OCI-M2 (cell line): ENCODE data around the gene BPIFB1.

Source experiments
- DNase-seq: peaks from one replicate; lab custom pipeline; 2025; ENCODE audit not compliant: unreplicated experiment; lab: John Stamatoyannopoulos, UW

Gene BPIFB1

DNA sequence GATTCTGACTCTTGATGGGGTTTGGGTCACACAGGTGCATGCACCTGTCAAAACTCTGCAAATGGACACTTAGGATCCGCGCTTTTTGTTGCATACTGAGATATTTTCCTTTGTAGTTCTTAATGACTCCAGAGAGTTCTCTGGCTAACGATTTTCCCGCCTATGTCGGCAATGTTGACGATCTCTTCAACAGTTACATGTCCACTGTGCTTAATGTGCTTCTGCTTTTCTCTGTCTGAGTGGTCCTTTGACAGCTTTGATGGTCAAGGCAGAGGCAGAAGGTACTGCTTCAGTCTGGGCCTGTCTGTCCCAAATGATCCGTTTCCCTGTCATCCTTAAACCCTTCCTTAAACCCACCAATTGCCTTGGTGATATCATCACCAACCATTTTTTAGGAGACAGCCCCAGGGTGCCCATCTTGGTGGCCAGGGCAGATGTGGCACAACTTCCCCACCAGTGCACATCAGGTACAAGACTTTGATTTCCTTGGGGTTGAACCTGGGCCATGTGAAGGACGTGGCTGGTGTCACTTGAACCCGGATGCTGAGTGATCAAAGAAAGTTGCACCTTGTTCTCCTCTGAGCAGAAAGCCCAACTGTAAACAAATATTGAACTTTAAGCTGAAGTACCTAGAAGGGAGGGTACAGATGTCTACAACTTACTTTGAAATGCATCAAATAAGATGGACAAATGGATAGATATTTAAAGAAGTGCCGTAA is 10.7 kb upstream of the BPIFB1 start:
- no peak for DNase-seq

DNA sequence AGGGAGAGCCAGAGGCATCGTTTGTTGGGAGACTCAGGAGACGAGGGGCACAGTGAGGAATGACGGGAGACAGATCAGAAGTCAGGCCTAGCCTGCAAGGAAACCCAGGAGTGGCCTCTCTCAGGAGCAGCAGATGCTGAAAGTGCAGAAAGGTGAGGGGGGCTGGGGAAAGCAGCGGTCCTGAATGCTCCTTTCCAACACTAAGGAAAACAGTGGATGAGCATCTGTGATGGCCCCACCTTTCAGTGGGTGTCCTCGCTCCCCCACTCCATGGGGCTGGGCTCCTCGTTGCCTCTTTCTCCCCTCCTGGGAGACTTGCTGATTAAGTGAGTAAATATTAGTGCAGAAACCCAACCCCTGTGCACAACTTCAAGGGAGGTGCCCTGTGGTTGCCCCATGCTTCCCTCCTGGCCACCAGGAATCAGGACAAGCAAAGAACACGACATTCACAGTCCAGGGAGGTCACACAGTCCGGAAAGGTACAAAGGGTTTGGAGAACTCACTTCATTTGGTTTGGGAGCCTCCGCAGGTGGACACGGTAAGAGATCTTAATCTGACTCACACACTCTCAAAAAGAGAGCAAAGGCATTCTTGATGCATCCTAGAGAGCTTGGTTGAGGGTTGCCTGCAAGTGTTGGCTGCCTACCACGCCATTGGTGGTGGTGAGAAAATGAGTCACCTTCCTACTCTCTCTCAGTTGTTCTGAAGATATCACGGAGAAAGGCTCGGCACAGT is 9.7 kb upstream of the BPIFB1 start:
- DNase-seq = no peak

DNA sequence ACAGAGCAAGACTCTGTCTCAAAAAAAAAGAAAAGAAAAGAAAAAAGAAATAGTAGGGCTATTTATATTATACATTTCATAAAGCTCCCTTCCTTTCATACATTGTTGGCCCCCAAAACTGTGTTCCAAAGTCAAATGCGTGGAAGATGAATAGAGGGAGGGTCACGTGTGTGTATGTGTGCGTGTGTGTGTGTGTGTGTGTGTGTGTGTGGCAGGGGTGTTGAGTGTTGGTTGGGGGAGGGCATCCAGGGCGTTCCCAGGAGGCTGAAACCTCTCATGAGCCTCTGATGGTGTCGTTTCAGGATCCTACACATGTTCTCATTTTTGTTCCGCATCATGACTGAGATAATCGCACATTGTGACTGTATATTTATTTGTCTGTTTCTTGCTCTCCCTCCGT is 7.8 kb upstream of the BPIFB1 start:
- no peak for DNase-seq

DNA sequence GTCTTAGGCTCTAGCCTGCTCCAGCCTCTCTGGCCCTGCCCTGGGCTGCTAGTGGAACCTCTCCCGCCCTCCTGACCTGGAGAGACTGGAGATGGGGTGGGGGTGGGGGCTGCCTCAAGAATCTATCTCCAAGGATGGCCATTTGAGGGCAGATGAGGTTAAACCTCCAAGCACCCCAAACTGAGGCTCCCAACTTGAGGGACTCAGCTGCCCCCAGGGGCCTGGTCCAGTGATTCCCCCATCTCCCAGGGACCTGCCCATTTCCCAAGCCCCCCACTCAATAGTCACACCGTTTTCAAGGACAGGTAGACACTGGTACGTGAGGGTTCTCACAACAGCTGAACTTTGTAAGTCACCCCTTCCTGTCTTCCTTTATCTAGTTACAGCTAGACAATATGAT is 7.1 kb upstream of the BPIFB1 start:
- no peak for DNase-seq

DNA sequence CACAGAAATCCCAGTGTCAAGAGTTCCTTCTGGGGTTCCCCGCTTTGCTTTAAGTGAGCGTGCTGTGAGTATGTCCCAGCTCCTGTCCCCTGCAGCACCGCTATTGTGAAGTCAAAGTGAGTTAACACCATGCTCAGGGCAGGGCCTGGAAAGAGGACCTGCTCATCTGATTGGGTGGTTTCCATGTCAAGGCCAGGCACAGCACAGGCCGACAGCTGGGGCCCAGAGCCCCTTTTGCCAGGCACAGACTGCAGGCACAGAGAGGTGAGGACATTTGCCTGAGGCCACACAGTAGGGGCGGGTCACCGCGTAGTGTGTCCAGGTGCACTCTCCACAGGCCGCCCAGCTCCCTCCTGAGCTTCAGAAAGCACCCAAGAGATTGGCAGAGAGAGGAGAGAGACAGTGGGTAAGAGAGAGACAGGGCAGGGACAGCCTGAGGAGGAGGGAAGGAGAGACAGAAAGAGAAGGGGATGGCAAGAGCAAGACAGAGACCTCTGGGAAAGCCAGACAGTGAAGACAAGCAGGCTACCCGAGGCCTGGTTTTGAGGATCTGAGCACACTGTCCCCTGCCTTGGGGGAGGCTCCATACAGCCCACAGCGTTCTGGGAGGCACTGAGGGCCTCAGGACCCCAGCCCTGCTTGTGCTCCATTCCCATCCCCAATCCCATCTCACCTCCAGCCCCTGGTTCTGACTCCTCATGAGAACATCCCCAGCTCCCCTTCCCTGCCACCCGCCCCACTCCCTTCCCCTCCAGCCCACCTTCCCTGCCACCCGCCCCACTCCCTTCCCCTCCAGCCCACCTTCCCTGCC is 6.5 kb upstream of the BPIFB1 start:
- no peak for DNase-seq

DNA sequence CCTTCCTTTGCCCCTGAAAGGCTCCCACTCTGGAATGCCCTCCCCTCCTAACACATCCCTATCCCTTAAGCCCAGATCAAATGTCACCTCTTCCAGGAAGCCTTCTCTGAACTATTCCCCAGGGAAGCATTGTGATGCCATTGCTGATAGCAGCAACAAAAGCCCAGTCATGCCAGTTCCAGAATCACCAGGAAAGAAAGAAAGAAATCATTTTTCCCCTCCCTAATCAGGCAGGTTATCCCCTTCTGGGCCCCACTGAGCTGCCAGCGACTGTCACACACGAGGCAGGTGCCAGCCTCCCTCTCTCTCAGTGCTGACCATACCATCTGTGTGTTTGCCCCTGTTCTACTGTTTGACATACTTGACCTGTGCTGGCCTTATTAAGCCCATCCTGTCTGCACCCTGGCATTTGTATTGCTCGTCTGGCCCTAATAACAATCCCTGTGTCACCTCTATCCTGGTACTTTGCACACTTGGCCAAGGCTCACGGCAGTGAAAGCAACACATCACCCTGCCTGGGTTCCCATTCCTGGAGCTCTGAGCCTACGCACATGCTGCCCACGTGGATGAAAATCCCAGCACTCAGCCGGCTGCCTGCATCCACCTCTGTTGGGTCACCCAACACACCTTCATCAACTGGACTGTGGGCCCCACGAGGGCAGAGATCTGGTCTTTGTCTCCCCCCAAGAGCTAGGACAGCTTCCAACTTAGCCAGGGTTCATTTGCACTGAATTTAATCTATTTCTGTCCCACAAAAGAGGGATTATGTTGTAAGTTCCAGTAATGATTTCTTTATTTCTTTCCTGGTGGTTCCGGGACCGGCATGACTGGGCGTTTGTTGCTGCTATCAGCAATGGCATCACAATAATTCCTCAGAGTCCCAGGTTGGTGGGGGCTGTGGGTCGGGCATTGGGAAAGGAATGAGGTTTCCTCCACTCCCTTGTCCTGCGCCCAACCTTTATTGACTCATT is 5.3 kb upstream of the BPIFB1 start:
- DNase-seq = no peak

DNA sequence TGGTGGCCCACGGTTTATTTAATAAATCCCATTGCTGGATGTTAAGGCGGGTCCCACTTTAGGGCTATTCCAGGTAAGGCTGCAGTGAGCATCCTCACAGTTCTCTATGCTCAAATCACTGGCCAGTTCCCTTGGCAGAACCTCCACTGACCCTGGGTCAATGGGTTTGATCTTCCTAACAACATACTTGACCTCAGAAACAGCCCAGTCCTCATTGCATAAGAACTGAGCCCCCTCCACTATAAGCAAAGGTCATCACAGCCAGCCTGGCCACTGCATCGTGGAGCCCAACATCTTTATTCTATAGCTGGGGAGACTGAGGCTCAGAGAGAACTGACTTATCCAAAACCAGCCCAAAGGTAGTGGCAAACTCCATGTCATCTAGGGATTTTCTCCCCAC is 4.3 kb upstream of the BPIFB1 start:
- no peak for DNase-seq

DNA sequence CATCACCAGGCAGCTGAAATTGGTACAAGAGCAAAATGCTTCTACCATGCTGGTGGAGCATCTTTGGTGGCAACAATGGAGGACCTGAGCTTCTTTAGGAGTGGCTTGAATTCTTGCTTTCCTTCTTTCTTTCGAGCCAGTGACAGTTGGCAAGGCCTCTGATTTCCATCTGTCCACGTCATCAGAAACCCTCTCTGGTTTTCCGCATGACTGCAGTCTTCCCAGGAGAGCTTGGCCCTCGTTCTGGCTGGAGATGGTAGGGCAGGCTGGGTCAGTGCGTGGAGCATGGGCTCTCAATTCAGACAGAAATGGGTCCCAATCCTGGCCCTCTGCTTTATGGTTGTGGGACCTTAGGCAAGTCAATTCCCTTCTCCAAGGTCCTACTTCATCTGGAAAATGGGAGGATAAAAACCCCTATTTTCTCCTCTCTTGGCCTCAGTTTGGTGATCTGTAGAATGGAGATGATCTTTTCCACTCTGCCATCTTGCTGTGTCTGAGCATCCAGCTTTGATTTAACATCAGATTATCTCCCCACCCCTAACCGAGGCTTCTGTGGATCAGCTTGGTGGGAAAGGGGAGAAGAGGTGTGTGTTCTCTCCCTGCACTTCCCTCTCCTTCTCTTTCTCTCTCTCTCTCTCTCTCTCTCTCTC is 3.6 kb upstream of the BPIFB1 start:
- DNase-seq = no peak

DNA sequence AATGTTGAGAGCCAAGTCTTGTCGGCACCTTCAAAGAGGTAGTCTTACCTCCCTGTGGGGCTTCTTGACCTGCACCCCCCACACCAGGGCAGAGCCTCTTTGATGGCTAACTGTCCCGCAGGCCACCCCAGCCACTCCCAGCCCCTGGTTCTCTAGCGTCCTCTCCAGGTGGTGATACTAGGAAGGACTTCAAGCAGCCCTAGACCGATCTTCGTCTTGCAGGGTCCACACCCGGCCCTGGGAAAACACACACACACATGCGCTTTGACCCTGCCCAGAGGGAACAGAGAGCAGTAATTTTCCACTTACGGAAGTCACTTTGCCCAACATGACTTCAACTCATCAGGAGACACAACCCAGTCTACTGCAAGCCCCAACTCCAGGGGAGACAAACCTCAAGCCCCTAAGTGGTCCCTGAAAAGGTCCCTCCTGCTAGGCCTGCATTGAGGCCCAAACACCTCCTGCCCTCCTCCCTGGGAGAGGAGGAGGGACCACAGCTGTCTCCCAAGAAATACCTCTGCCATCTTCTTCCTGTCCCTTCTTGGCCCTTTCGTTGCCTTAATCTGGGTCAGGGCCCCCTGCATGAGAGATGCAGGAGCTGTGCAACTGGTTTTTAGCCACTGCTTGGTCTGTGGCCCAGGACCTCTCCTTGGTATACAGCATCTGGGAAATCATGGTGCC is 2.9 kb upstream of the BPIFB1 start:
- no peak for DNase-seq

DNA sequence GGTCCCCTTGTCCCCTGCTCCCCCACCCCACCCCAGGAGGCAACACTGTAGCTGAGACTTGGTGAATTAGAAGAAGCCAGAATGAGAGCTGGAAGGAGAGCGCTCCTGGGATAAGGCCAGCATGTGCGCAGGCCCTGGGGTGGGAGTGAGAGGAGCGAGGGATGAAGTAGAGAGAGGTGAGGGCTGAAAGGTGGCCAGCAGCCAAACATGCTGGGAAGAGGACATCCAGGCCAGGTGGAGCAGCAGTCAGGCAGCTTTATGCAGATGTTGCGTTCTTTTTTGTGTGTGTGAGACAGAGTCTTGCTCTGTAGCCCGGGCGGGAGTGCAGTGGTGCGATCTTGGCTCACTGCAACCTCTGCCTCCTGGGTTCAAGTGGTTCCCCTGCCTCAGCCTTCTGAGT is 2.2 kb upstream of the BPIFB1 start:
- DNase-seq = no peak

DNA sequence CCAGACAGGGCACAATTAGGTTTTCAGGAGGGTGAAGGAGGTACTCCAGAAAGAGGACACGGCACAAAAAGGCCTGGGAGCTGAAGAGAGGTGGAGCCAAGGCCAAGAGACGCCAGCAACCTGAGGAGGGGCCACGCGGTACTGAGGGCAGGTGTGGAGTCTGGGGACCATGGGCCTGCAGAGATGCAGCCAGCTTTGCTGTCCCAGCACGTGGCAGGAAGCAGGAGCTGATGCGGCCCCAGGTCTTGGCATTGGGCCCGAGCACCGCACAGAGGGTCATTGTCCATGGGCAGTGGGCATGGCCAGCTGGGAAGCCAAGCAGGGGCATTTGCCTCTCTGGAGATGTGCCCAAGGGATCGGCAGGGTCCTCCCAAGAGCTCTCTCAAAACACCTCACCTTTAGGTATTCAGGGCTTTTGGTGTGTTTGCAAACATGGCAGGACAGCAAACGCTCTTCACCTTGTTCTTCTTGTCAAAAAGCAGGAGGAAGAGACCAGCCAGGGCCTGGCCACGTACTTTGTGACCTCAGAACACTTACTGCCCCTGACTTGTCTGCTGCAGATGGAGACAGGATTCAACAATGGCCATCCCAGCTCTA is 1.4 kb upstream of the BPIFB1 start:
- no peak for DNase-seq

DNA sequence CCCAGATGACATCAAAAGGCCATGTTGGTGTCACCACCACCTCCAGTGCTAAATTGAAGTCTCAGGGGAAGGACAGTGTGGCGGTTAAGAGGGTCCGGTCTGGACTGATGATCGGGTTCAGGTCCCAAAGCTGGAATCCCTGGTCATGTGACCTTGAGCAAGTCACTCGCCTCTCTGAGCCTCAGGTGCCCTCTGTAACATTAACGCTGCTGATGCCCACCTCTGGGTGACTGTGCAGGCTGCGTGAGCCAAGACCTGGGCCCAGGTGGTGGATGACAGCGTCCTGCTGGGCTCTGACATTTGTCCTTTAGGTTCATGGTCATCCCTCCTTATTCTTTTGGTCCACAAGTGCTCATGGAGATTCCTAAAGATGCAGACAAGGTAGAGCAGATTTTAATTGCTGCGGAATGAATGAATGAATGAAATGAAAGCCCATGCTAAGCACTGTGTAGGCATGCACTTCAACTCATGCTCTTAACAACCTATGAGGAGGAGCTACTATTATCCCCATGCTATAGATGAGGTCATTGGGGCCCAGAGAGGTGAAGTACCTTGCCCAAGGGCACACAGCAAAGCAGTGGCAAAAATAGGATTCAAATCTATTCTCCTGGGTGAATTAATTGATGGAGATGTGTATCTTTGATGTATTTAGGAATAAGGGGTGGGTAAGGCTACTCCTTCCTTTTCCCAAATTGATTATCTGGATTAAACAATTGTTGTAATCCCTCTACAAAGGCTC is 649 bp upstream of the BPIFB1 start:
- DNase-seq = no peak

DNA sequence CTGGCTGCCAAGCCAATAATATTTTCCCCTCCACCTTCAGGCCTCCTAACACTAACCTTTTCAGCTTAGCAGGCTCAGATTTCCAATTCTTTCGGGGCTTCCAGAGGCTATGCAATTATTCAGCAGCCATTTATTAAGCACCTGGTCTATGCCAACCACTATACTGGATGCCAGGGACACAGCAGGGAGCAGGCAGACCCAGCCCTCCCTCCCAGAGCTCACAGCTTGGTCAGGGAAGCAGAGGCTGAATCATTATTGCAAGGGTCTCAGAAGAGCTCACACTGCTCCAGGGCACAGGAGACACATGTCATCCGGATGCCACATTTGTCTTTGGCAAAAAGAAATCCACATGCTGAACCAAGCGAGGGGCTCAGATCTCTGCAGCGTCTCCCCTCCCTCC is 1.3 kb downstream of the BPIFB1 start:
- DNase-seq = no peak

DNA sequence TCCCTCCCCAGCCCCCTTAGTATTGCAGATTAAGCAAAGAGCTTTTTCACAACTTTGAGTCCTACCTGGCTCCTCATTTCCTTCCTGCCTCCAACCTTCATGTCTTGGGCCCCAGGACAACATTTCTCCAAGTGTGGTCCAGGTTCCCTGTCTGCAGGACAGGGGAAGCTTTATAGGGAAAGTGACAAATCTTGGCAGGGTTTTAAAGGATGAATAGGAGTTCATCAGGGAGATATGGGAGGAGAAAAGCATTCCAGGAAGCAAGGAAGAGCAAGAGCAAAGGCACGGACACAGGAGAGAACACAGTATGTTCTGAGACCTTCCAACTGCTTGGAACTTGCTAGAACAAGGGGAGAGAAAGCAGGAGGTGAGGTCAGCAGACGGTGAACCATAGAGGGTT is 1.9 kb downstream of the BPIFB1 start:
- DNase-seq = no peak

DNA sequence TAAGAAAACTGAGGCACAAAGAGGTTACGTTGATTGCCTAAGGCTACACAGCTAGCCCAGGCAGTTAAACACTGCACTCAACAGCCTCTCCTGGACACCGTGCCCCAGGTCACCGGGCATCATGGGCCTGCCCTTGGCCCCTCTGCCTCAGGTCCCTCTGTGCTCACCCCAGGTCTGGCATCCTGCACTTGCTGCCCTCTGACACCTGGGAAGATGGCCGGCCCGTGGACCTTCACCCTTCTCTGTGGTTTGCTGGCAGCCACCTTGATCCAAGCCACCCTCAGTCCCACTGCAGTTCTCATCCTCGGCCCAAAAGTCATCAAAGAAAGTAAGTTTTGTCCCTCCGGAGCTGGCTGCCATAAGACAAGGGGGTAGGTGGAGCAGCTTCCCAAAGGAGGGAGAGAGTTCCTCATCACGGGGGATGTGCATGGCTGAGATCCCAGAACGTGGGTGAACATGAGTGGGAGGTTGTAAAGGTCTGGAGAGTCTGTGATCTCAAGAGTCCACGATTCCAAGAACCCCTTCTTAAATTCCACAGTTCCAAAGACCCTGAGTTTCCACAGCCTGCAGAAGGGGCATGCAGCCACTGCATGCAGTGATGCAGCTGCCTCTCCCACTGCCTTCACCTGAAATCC is 3.0 kb downstream of the BPIFB1 start:
- no peak for DNase-seq

DNA sequence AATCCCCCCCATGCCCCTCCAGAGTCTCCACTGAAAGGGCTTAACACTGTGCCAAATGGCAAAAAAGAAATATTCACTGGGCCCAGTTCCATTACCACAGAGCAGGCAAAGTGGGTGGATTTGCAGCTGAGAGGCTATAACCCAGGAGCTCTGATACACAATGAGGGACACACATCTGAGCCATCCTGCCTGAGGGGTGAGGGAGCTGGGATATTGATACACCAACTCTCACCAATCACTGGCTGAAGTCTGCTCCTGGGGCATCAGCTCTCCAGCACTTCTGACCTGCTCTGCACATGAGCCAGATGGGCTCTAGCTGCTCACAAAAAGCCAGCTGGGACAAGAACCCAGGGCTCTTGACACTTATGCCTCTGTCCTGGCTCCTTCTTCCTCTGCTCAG is 4.9 kb downstream of the BPIFB1 start:
- DNase-seq = no peak

DNA sequence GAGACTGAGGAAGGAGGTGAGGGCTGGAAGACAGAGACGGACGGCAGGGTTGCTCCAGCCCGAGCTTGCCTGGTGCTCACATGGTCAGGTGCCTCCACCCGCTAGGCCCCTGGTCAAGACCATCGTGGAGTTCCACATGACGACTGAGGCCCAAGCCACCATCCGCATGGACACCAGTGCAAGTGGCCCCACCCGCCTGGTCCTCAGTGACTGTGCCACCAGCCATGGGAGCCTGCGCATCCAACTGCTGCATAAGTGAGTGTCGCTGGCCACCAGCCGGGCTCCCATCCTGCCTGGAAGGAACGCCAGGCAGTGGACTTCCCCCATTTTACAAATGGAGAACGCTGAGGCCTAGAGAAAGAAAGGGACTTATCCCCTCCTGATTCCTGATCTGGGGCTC is 7.8 kb downstream of the BPIFB1 start:
- no peak for DNase-seq

DNA sequence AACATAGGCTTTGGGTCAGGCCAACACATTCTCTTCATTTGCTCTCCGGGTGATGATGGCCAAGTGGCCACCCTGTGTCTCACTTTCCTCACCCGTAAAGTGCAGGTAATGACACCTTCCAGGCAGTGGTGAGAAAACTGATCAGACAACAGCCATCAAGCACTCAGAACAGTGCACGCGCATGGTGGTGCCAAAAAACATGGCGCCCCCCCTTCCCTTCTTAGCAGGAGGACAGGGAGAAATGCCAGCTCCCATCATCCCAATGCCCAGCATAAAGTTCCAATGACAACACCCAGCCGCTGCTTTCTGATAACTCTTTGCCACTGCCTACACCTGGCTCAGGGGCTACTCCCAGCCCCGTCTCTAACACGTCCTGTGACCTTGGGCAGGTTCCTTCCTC is 8.4 kb downstream of the BPIFB1 start:
- no peak for DNase-seq
